DMS 273 (cell line): Measurements from ENCODE around the gene ZBTB21.

Experiments
- DNase-seq: peaks from one replicate; lab custom pipeline; 2025; ENCODE audit not compliant: unreplicated experiment; lab: John Stamatoyannopoulos, UW

ZBTB21 gene

DNA sequence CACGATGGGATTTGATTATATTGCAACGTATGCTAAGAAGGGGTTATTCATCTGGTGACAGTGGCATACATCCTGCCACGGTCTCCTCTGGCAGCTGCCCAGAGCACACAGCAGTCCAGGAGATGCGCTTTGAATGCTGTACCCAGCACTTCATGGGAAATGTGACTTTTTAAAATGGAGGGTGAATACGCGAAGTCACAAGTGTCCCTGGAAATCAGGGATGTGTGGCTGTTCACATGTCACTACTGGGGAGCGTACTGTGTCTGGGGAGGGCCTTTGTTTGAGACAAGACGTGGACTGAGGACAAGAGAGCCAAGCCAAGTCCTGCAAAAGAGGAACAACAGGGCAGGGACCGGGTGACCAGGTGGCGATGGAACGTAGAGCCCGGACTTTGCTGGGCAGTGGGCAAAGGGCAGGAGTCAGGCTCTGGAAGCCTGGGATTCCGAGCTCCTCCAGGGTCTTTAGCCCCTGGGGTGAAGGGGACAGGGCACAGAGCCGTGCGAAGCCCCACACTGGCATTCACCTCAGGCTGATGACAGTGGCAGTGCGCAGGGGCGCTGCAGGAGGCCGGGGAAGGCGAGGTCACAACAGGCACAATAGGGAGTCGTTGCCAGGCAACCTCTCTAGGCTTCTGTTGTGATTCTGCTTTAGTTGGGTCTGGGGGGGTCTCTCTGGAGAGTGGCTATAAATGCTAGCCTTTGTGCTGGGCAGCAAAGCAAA lies 11.4 kb upstream of the ZBTB21 start:
- no peak for DNase-seq

DNA sequence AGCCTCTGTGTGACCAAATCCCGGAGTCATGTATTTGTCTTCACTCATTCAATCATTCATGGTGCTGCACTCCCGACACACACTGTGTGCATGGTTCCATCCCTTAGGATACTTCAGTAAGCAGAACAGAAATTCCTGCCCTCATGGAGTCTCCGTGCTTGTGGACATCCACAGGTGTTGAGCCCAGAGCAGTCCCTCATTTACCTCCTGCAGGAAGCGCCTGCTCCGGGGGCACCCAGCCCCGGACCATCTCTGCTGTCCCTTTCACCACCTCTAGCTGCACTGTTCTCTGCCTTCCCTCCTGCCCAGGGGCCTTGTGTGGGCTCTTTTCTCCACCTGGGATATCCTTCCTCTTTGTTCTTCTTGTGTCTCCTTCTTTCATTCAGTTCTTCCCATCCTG lies 9.5 kb upstream of the ZBTB21 start:
- DNase-seq, result no peak

DNA sequence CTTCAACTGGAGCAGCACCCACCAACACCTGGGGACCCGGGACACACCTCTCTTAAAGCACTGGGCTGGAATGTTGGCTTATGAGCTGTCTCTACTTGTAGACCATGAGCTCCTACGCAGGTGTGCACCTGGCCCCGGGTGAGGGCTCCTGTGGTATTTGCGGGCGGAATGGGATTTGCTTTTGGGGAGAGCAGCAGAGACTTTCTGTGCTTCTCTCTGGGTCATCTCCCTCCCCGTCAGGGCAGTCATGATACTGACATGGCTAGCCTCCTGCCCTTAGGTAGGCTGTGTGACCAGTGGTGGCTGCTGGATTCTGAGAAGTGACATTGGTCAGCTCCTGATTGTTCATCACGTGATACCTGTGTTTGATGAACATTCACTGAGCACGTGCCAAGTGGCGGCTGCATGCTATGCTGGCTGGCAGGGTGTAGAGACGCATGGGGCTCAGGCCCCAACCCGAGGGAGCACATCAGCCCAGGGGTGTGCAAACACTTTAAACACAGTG lies 9.0 kb upstream of the ZBTB21 start:
- no peak for DNase-seq

DNA sequence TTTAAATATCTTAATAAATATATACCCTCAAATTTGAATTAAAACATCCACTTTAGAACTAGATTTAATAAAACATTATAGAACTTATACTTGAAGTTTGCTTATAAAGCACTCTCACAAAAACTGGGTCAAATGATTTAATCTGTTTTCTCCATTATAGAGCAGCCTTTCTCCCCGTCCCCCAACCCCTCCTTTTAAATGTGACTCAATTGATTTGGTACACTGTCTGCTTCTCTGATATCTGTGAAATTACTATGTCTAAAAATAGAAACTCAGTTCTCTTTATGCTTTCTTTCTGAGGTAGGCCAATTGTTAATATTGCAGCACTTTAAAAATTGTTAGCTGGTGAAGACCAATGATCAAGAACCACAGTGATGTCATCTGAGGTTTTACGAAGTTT lies 6.9 kb upstream of the ZBTB21 start:
- no peak for DNase-seq

DNA sequence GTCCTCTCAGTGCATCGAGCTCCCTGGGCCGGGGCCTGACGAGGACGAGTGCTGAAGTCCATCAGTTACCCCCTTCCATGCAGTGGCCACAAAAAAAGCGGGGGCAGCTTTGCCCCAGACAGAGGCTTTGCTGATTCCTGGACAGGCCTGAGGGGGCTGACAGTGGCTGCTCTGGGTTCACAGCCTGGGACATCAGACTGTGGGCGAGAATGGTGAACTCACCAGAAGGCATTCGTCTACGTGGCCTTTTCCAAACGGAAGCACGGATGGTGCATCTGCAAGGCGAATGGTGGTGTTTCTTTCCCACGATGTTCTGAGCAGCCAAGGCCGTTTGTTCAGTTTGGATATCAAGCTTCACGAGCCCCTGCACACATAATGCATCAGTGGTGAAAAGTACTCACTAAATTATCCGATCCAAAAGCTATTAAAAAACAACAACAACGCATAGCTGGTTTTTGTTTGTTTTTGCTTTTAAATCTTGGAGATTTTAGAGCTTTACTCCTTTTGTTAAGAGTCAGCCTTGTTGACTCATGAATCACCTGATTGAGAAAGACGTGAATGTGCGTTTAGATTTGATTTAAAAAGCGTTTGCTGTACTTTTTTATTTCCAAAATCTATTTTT lies 6.3 kb upstream of the ZBTB21 start:
- no peak for DNase-seq

DNA sequence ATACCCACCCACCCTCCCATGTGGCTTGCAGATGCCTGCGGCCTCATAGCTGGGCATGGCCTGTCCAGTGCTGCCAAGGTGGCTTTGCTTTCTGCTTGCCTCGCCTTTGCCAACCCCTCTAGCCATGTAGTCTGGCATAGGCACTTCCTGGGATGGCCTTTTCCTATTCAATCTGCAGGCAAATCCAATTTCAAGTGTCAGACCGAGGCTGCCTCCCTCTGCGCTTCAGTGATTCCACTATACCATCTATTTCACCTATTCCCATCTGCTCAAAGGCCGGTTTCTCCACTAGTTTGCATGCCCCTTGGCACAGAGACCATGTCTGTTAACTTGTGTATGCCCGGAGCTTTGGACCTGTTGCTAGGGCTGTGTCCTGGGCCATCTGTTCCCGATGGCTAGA lies 3.8 kb upstream of the ZBTB21 start:
- DNase-seq, result peak; percentile 38

DNA sequence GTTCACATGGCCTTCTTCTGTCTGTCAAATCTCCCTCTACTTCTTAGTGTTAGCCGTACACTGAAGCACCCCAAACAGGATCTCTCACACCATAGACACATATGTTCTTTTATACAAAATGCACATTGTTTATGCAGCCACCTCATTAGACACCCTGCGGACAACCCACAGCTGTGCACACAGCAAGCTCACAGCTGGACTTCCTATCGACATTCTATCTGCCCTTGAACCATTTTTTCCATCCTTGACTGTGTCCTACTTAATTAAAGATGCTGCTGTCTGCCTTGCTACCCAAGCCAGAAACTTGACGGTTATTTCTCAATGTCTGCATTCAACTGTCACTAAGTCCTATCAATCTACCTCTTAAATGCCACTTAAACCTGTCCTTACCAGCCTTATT lies 3.2 kb upstream of the ZBTB21 start:
- peak; percentile 68 for DNase-seq

DNA sequence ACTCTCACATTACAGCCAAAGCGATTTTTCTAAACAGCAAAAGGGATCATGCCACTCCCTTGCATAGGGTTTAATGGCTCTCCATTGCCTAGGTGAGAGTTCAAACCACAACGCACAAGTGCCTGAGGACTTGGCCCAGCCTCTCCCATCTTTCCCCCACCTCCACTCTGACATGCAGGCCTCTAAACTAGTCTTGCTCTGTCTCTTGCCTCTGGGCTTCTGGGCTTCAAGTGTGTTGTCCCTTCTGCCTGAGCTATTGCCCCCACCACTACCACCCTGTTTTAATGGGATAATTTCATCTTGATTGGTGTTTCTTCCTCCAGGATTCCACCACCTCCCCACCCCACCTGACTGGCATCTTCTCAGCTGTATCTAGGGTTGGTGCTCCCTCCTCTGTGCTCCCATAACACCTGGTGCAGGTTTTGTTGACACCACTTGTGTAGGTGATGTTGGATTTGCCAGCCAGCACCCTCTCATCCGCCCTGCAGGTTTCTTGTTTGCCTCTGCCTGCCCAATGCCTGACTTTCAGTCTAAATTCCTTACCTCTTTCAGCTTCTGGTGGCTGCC lies 2.7 kb upstream of the ZBTB21 start:
- DNase-seq, result no peak

DNA sequence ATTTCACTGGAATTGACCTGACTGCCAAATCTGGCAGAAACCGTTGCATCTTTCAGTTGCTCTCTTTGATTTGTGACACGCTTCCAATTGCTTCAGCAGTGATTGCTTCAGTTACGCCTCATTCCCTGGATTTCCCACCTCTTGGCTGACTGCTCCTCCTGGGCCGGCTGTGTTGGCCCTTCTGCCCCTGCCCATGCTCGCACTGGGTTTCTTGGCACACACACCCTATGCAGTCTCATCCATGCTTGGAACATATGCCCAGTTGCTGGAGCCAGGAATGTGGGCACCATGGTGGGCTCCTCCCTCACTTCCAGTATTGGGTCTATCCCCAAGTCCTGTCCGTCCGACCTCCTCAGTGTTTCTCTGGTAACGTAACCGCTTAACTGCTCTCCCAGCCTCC lies 2.2 kb upstream of the ZBTB21 start:
- DNase-seq, result peak; percentile 72

DNA sequence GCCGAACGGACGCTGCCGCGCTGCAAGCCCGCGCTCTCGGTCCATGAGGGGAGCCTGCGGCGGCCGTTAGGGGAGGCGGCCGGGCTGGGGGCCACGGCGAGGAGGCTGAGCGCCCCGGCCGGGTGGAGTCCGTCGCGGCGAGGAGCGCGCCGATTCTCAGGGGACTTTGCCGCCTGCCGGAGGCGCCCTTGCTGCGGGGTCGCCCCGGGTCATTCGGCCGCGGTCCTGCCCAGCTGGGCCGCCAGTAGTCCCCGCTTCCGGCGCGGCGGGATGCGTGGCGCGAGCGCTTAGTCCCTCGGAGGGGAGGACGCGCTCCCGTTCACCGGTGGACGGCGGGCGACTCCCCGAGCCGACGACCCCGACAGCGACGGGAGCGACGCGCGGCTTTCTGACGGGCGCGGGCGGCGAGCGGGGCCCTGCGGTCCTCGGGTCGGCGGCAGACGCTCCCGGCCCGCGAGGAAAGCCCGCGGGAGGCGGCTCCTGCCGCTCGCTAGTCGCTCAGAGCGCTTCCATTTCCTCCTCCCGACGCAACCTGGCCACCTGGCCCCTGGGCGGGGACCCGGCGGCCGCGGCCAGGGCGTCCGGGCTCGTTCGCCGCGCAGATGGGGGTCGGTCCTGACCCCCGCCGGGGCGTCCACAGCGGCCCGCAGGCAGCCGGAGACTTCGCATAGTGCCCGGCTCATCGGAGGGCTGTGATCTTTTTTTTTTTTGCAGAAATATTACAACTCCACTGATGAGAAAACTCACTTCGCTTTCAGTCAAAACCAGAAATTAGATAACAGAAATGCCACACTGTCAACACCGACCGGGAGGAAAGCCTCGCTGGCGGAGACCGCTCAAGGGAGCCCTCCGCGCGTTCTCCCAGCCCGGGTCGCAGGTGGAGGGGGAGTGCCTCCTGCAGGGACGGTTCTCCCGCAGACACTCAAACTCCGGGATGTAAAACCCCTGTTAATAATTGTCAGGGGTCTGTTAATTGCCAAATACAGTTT lies 641 bp upstream of the ZBTB21 start:
- peak; percentile 79 for DNase-seq

DNA sequence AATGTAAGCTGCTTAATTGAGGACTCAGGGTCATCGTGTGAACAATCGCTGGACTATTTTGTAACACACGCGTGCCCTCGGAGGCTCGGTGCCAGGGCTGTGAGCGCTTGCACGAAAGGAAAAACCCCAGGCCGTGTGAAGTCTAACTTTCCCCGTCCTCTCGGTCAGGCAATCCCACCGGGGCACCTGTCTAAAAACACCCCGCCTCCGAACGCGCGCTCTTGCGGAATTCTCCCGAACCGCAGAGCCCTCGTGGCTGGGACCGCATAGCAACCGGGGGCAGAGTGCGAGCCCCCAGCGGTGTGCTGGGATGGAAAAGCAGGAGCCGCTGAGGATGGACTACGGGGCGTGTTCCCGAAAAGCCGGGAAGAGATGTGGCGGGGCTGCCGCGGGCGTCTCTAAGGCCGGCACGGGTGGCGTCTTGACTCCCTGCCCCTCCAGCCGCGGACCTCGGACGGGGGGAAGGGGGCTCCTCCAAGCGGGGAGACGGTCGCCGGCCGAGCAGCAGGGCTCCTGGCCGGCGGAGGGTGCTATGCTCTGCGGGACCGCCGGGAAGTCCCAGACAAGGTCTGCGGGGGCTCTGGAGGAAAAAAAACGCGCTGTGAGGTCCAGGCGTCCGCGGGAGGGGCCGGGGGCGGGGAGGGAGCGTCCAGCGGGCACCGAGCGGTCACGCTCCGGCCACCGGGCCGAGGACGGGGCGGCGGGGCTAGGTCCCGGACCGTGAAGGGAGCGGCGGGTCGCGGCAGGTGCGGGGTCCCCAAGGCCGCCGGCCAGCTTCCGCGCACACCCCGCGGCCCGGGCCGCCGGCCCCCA lies 936 bp downstream of the ZBTB21 start:
- DNase-seq, result peak; percentile 85

DNA sequence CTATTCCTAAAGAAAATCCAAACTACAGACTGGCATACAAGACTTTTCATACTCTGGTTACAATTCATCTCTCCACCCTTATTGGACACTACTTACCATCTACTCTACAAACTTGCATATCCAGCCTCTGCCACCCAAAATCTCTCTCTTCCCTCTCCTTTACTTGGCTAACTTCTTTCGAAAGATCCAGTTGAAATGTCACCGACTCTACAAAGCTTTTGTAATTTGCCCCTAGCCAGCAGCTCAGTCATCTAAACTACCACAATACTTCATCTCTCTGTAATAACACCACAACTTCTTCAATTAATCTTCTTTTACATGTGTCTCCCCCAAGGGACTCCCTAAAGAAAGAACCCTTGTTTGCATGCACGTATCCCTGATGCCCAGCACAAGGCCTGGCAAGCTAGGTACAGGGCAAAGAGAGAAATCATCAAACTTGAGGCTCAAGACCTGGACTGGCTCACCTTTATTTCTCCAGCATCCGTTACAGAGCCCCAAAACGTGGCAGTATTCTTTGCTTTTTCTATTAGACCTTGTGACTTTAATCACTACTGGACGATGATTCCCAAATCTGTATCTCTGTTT lies 2.7 kb downstream of the ZBTB21 start:
- DNase-seq, result no peak

DNA sequence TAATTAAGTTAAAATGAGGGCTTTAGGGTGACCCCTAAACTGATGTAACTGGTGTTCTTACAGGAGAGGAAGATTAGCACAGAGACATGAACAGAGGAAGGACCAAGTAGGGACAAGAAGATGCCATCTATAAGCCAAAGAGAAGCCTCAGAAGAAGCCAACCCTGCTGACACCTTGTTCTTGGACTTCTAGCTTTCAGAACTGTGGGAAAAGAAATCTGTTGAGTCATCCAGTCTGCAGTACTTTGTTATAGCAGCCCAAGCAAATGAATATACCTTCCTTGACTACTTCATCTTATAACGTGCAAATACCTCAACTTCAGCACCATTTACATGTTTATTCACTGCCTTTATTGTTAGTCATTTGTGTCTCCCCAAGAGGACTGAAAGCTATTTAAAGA lies 3.4 kb downstream of the ZBTB21 start:
- no peak for DNase-seq

DNA sequence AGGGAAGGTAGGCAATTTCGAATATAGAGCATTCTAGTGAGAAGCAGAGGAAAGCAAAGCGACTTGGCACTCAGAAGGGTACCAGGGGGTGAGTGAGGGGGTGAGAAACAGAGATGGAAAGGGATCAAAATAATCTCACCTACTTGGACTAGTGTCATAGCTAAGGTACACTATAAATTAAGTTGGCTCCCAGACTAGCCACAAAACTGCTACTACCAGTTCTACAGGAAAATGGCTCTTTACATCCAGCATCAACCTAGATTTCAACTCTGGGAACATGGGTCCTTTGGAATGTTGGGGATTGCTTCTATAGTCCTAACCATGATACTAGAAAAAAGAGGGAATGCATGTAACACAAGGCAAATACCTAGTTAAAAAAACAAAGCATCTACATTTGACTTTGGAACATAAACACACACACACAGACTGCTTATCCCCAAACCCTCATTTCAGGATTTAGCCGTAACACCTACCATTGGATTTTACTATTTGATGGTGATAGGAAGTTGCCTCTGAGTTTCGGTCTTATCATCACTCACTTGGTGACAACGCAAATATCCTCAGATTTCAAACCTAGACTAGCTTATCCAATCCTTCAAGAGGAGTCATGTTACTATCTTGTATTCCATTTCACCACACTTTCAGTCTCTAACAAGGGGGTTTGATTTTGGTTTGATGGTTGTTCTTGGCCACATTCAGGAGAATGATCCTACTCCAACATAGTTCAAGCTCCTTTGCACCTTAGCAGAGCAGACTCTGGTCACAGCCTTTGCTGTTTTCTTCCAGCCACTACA lies 5.6 kb downstream of the ZBTB21 start:
- DNase-seq, result no peak

DNA sequence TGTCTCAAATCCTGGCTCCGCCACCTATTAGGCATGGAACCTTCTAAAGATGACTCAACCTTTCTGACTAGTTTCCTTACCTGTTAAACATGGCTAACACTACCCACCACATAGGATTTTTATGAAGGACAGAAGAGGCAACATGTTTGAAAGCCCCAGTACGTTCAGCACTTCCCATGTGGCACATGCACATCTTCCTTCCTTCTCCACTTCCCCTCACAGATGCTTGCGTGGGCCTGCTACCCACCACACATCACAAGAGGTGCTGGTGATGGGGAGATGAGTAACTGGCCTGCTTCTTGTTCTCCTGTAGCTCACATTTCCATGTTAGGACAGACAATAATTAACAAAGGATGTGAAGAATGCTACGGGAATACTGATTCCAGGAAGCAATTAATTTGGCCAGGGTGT lies 7.1 kb downstream of the ZBTB21 start:
- no peak for DNase-seq

DNA sequence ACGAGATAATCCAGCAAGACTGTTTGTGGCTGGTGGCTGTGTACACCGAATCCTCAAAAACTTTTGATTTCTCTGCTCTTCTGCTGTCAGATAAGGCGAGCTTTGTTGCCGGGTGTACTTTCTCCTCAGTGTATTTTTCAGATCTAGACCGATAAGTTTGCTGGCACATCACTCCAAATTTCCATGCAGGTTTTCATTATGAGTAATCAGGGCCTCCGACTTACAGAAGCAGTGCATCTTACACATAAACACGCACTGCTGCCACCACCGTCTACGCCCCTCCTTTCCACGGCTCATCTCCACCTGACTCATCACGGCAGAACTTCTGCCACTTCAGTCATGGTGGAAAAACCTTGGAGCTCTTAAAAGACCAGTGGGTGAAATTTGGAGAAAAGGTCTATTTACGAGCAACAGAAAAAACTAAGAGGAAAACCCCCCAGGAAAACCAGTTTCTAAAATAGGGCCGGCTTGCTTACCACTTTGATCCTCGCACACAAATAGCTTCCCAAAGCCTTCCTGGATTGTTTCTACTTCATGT lies 7.7 kb downstream of the ZBTB21 start:
- DNase-seq, result no peak

DNA sequence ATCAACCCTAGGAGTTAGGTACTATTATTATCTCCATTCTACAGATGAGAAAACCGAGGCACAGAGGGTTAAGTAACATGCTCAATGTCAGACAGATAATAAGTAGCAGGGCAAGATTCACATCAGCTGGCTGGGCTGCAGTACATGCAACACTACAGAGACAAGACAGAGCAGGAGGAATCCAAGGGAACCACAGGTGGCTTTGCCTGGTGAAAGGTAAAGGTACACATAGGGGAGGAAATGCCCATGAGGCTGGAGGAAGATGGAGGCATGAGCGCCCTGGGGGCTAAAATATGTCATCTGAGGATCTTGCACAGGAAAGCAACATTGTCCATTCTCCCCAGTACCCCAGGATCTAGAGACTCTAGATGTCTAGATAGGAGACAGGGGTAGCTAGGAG lies 8.4 kb downstream of the ZBTB21 start:
- no peak for DNase-seq

DNA sequence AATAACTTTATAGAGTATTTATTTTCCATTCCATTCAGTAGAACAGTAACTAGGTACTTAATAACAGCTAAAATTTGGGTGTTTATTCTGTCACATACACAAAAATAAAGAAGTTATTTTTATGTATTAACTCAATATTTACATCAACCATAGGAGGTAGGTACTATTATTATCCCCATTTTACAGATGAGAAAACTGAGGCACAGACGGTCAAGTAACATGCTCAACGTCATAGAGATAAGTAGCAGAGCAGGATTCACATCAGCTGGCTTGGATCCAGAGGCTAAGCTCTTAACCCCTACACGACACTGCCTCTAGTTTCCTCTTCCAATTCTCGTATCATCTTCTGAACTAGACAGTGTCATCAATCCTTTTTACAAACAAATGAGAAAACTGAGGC lies 9.3 kb downstream of the ZBTB21 start:
- no peak for DNase-seq

DNA sequence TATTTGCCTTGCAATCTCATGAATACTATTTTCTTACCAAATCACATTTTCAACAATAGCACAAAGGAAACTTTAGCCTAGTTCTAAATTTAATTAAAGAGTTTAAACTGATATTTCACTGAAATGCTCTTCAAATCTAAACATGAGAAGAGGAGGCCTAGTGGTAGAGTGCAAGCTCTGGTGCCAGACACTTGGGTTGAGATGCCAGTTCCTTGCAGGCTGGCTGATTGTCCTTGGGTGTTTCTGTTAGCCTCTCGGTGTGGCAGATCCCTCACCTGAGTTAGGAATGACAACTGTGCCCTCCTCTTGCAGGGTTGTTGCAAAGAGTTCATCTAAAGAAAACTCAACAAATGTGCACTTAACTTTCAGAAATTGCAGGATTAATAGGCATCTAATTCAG lies 12.5 kb downstream of the ZBTB21 start:
- DNase-seq, result no peak
